GM23338 (cell line): ENCODE measurements around the gene UBLCP1. TPM values are rescaled to one million over a fixed set of nuclear protein-coding genes. Genes with fewer than 3 reads are reported as not detected.

Experiments
- ATAC-seq: fragments of 200-7000 bp; cut with Tn5 transposase; 3 replicates; pipeline ENCODE4 v1.9.1; 2020
- DNase-seq: peaks from one replicate; pipeline ENCODE4 v3.0.0-alpha.2; 2015; ENCODE audit warnings: low spot score
- H2AFZ ChIP-seq: fragments of 200-600 bp; sonication (generic); 2 replicates; pipeline ENCODE4 v1.8.0; 2016; ENCODE audit warnings: antibody characterized with exemption, mild to moderate bottlenecking, moderate library complexity
- H3F3A ChIP-seq: fragments of 200-600 bp; sonication (generic); replicated peaks from 2 replicates; pipeline ENCODE4 v1.8.0; 2017; ENCODE audit warnings: antibody characterized with exemption, mixed run types, low read depth
- H3K27ac ChIP-seq: fragments of 200-600 bp; sonication (generic); 2 replicates; pipeline ENCODE4 v1.6.1; 2016; ENCODE audit warnings: low read depth
- H3K27me3 ChIP-seq: fragments of 200-600 bp; sonication (generic); 2 replicates; pipeline ENCODE4 v1.8.0; 2016; ENCODE audit warnings: mild to moderate bottlenecking, mixed run types, moderate library complexity; ENCODE audit not compliant: insufficient read depth
- H3K36me3 ChIP-seq: fragments of 200-600 bp; sonication (generic); 2 replicates; pipeline ENCODE4 v1.8.0; 2016; ENCODE audit warnings: mild to moderate bottlenecking; ENCODE audit not compliant: insufficient read depth
- H3K4me1 ChIP-seq: fragments of 200-600 bp; sonication (generic); 2 replicates; pipeline ENCODE4 v1.8.0; 2016; ENCODE audit warnings: mild to moderate bottlenecking, moderate library complexity; ENCODE audit not compliant: insufficient read depth
- H3K4me2 ChIP-seq: fragments of 200-600 bp; sonication (generic); 2 replicates; pipeline ENCODE4 v1.7.1; 2017; ENCODE audit warnings: mixed run types
- H3K4me3 ChIP-seq: fragments of 200-600 bp; sonication (generic); 2 replicates; pipeline ENCODE4 v1.6.1; 2016; ENCODE audit warnings: mixed run types
- H3K79me2 ChIP-seq: fragments of 200-600 bp; sonication (generic); replicated peaks from 2 replicates; pipeline ENCODE4 v1.8.0; 2017; ENCODE audit warnings: mild to moderate bottlenecking; ENCODE audit not compliant: insufficient read depth
- H3K9me2 ChIP-seq: fragments of 200-600 bp; sonication (generic); 2 replicates; pipeline ENCODE4 v1.8.0; 2017; ENCODE audit not compliant: insufficient read depth
- H4K20me1 ChIP-seq: fragments of 200-600 bp; sonication (generic); replicated peaks from 2 replicates; pipeline ENCODE4 v1.8.0; 2017; ENCODE audit warnings: mild to moderate bottlenecking; ENCODE audit not compliant: insufficient read depth
- H3K27ac Mint-ChIP-seq: 2 replicates; pipeline ENCODE4 v1.8.0; 2020; ENCODE audit warnings: inconsistent platforms, mild to moderate bottlenecking, moderate library complexity, mixed read lengths
- H3K27me3 Mint-ChIP-seq: 3 replicates; pipeline ENCODE4 v1.8.0; 2022; ENCODE audit warnings: low read depth, mild to moderate bottlenecking, moderate library complexity, mixed read lengths, inconsistent platforms; ENCODE audit not compliant: insufficient read depth, poor library complexity
- H3K36me3 Mint-ChIP-seq: 3 replicates; pipeline ENCODE4 v1.8.0; 2021; ENCODE audit warnings: low read depth, mild to moderate bottlenecking, inconsistent platforms, moderate library complexity, mixed read lengths
- H3K4me1 Mint-ChIP-seq: 3 replicates; pipeline ENCODE4 v1.8.0; 2020; ENCODE audit warnings: mild to moderate bottlenecking, inconsistent platforms, mixed read lengths
- H3K4me3 Mint-ChIP-seq: 3 replicates; pipeline ENCODE4 v1.8.0; 2021; ENCODE audit warnings: moderate library complexity, mild to moderate bottlenecking, inconsistent platforms, mixed read lengths
- H3K9me3 Mint-ChIP-seq: 3 replicates; pipeline ENCODE4 v1.8.0; 2020; ENCODE audit warnings: moderate library complexity, mild to moderate bottlenecking, inconsistent platforms, mixed read lengths
- CREB1 ChIP-seq: fragments of 250-450 bp; sonication (Bioruptor Pico); IDR thresholded peaks from 2 replicates; pipeline ENCODE4 v1.5.0; 2020; ENCODE audit warnings: low read depth, mild to moderate bottlenecking, moderate library complexity
- CTCF ChIP-seq, 2 experiments: fragments of 200-600 bp in 1 of 2; sonication (generic) in 1 of 2; conservative IDR thresholded peaks; 2 replicates each; pipeline versions ENCODE4 v1.5.1 to v1.6.1; 2016 to 2017; ENCODE audit warnings: antibody characterized with exemption in 2 of 2, low read depth in 2 of 2, mild to moderate bottlenecking in 2 of 2, moderate library complexity in 1 of 2
- ETS1 ChIP-seq: IDR thresholded peaks from 2 replicates; pipeline ENCODE4 v1.6.1; 2016; ENCODE audit warnings: antibody characterized with exemption
- EZH2phosphoT487 ChIP-seq: fragments of 200-600 bp; sonication (generic); IDR thresholded peaks from one replicate; pipeline ENCODE4 v1.8.1; 2018; ENCODE audit warnings: antibody characterized with exemption; ENCODE audit not compliant: unreplicated experiment
- POLR2AphosphoS5 ChIP-seq: IDR thresholded peaks from 2 replicates; pipeline ENCODE4 v1.6.1; 2016; ENCODE audit warnings: antibody characterized with exemption, low read depth
- REST ChIP-seq: IDR thresholded peaks from one replicate; pipeline ENCODE4 v1.6.1; 2018; ENCODE audit warnings: antibody characterized with exemption; ENCODE audit not compliant: unreplicated experiment
- STAT1 ChIP-seq: IDR thresholded peaks from one replicate; pipeline ENCODE4 v1.6.1; 2016; ENCODE audit warnings: antibody characterized with exemption; ENCODE audit not compliant: unreplicated experiment
- ZNF462 ChIP-seq: fragments of 250-450 bp; sonication (Bioruptor Pico); IDR thresholded peaks from 2 replicates; pipeline ENCODE4 v1.5.0; 2020; ENCODE audit warnings: mild to moderate bottlenecking, moderate library complexity
- polyA plus RNA-seq: library from polyadenylated mRNA; unstranded; fragments of >200 nt; fragmentation: Nextera tagmentation; extraction: Ambion mirVana; gene quantifications from 2 replicates; pipeline ENCODE4 v1.2.1, GENCODE V29; 2016
- total RNA-seq: library from RNA; depleted of rRNA; stranded (reverse); fragments of >200 nt; shearing (Covaris generic); gene quantifications from 2 replicates; pipeline ENCODE4 v1.2.3, GENCODE V29; 2014

Gene UBLCP1
- total and polyA plus RNA-seq, 2 experiments from 2014 or later, result 45.0 to 56.1 TPM

- no peaks in the 10 kb centered on the region for H3K36me3 Mint-ChIP-seq
- no peak overlapping the region for H2AFZ ChIP-seq
- no peaks in the 10 kb centered on the region for H3K27me3 ChIP-seq
- no peaks in the 10 kb centered on the region for H4K20me1 ChIP-seq
- H3K79me2 ChIP-seq, result no peaks in the 10 kb centered on the region
- ATAC-seq (no peak), DNase-seq (no peak)
- H3K4me3 ChIP-seq, result no peak overlapping the region
- H3K27ac Mint-ChIP-seq, result no peak overlapping the region
- no peaks in the 10 kb centered on the region for H3K4me1 ChIP-seq
- H3K9me3 Mint-ChIP-seq, result no peaks in the 10 kb centered on the region
- TF ChIP-seq STAT1 (no peak), EZH2phosphoT487 (no peak), ETS1 (no peak), CREB1 (CRISPR knock-in tag) (no peak), POLR2AphosphoS5 (no peak), REST (no peak), CTCF (conservative IDR thresholded peaks at IDR 0.05; ENCODE audit: low read depth in 2 of 2) (no peak), ZNF462 (CRISPR knock-in tag) (no peak)
- H3K4me2 ChIP-seq, result no peak overlapping the region
- no peaks in the 10 kb centered on the region for H3K36me3 ChIP-seq
- H3K4me1 Mint-ChIP-seq, result no peaks in the 10 kb centered on the region
- H3K9me2 ChIP-seq, result no peaks in the 10 kb centered on the region; the same call in 1 of the 2 replicates
- no peaks in the 10 kb centered on the region for H3F3A ChIP-seq
- peaks cover 9% of the 10 kb centered on the region for H3K27me3 Mint-ChIP-seq
- H3K4me3 Mint-ChIP-seq, result no peak overlapping the region
- H3K27ac ChIP-seq, result no peak overlapping the region
These were observed 22.7 kb upstream of the UBLCP1 start for GRCh38 chr5:159240301-159240870.
